Astrocyte (in vitro differentiated cells and primary cell): Measurements from ENCODE around the gene PLEKHN1.

Experiments used
- CTCF ChIP-seq: IDR thresholded peaks from 2 replicates; pipeline ENCODE4 v1.5.1; 2011; ENCODE audit warnings: low read depth, mild to moderate bottlenecking, inconsistent platforms, low read length, moderate library complexity; ENCODE audit not compliant: insufficient read depth
- EZH2 ChIP-seq: IDR thresholded peaks from 2 replicates; pipeline ENCODE4 v1.6.1; 2012; ENCODE audit warnings: mild to moderate bottlenecking, low read length, inconsistent platforms; ENCODE audit not compliant: insufficient read depth

DNA sequence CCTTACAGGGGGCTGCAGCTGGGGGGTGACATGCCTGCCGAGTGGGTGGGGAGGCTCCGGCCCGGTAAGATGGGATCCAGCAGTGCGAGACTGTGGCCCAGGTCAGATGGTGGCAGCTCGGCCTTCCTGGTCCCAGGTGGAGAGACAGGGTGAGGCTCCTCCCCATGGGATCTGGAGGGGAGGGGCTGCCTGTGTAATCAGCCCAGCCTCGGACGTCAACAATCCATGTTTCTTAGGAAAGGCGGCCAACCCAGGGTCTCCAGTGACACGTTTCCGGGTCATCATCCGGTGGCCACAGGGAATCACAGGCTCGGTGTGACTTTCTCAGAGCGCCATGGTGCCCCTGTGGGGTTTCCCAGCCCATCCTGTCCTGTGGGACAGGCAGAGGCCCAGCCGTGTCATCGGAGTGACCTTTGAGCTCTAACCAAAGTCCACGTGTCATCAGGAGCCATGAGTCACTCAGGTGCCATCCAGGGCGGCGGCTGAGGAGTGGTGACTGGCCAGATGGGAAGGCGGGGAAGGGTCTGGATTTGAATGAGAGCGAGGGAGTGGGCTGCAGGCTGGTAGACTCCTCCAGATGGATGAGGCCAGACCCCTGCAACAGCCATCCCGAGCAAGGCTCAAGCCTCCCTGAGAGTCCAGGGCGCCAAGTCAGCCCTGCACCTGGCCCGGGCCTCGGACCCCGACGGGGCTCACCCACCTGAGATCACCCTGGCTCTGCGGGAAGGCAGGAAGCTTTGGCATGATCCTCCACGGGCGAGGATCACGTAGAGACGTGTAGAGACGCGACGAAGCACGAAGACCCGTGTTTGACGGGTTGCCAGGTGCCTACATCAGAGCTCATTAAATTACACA, 40.2 kb downstream of the PLEKHN1 start:
- no peak for TF ChIP-seq CTCF
- TF ChIP-seq EZH2: no peak
